ENCODE results near the gene TSHB.

- TF ChIP-seq CTCF (IDR thresholded peaks at IDR 0.05) (no peak), POLR2A (IDR thresholded peaks at IDR 0.05) (no peak)
Measured at GRCh38 chr1:115057661-115058254, 28.1 kb downstream of the TSHB start.

Measured in ovary (tissue), 3 donors.